GM18511 (cell line): ENCODE measurements around the gene RBM33.

Experiments used
- ATAC-seq: cut with Tn5 transposase; IDR thresholded peaks from one replicate; pipeline ENCODE4 v1.9.1; 2021; ENCODE audit warnings: mild to moderate bottlenecking, moderate library complexity; ENCODE audit not compliant: unreplicated experiment

Gene RBM33

GRCh38 chr7:155717010-155717744 lies 72.7 kb downstream of the RBM33 start:
- ATAC-seq: no peak

- ATAC-seq: no peak
Observed at GRCh38 chr7:155721056-155721455, 76.6 kb downstream of the RBM33 start.

GRCh38 chr7:155722118-155722517 lies 77.7 kb downstream of the RBM33 start:
- ATAC-seq: peak; percentile 61

GRCh38 chr7:155722936-155723335 lies 78.5 kb downstream of the RBM33 start:
- no peak for ATAC-seq

GRCh38 chr7:155724327-155725005 lies 80.0 kb downstream of the RBM33 start:
- ATAC-seq: peak; percentile 53

GRCh38 chr7:155725006-155725355 lies 80.5 kb downstream of the RBM33 start:
- no peak for ATAC-seq

GRCh38 chr7:155727616-155728015 lies 83.2 kb downstream of the RBM33 start:
- ATAC-seq: no peak

- no peak for ATAC-seq
Observed at GRCh38 chr7:155728116-155728515, 83.7 kb downstream of the RBM33 start.

GRCh38 chr7:155729847-155730246 lies 85.4 kb downstream of the RBM33 start:
- ATAC-seq: no peak

GRCh38 chr7:155731380-155731779 lies 86.9 kb downstream of the RBM33 start:
- ATAC-seq: no peak

GRCh38 chr7:155731871-155732270 lies 87.4 kb downstream of the RBM33 start:
- no peak for ATAC-seq

GRCh38 chr7:155732286-155732685 lies 87.8 kb downstream of the RBM33 start:
- no peak for ATAC-seq

- ATAC-seq: no peak
Observed at GRCh38 chr7:155733582-155734444, 89.4 kb downstream of the RBM33 start.

GRCh38 chr7:155734445-155734809 lies 90.0 kb downstream of the RBM33 start:
- ATAC-seq: no peak

- ATAC-seq: no peak
Observed at GRCh38 chr7:155735442-155736115, 91.1 kb downstream of the RBM33 start.

- no peak for ATAC-seq
Observed at GRCh38 chr7:155737590-155737989, 93.1 kb downstream of the RBM33 start.

GRCh38 chr7:155738104-155738503 lies 93.6 kb downstream of the RBM33 start:
- ATAC-seq: no peak

- peak; percentile 76 for ATAC-seq
Observed at GRCh38 chr7:155738652-155739537, 94.4 kb downstream of the RBM33 start.

GRCh38 chr7:155739538-155740143 lies 95.2 kb downstream of the RBM33 start:
- ATAC-seq: no peak

- no peak for ATAC-seq
Observed at GRCh38 chr7:155741082-155741481, 96.6 kb downstream of the RBM33 start.
